Right renal cortex interstitium (tissue), 3 donors: Measurements from ENCODE around the gene TXNDC8. TPM values are rescaled to one million over a fixed set of nuclear protein-coding genes. Genes with fewer than 3 reads are reported as not detected.
"Not testable (repeated sequence)": the region's sequence is repeated elsewhere in the genome, so short reads cannot be mapped to it uniquely, and the experiment has no call there.

Experiments used
- DNase-seq, 3 donors: peaks; one replicate each; pipeline ENCODE4 v3.0.0-alpha.2; 2013; ENCODE audit warnings: low read depth in 3 of 3, low spot score in 2 of 3
- polyA plus RNA-seq, 3 donors: library from polyadenylated mRNA; unstranded; fragments of 120-200 nt; gene quantifications; one replicate each; pipeline ENCODE4 v1.2.1, GENCODE V29; 2013; ENCODE audit not compliant: insufficient read length in 3 of 3

Gene TXNDC8
- not detected for polyA plus RNA-seq

DNA sequence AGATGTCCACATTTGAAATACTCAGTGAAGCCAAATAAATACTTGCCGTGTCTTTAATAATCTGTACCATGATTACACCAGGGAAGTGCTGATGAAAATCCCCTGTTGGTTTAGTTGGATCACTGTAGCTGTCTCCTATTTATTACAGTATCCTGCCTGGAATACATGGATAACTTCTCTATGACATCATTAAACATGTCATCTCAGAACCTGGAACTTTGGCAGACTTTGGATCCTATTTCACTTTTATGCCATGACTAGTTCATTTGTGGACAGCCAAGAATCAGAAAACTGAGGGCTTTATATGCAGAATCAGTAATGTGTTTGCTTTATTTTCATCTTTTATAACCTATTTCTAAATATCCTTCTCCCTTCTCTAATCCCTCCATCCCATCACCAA is at the start of gene TXNDC8:
Gene TXNDC8 (minus strand): TSS at position 137 of the 400 bp plus-strand sequence.
- peak in 1 of 3 donors; percentile 18 for DNase-seq

DNA sequence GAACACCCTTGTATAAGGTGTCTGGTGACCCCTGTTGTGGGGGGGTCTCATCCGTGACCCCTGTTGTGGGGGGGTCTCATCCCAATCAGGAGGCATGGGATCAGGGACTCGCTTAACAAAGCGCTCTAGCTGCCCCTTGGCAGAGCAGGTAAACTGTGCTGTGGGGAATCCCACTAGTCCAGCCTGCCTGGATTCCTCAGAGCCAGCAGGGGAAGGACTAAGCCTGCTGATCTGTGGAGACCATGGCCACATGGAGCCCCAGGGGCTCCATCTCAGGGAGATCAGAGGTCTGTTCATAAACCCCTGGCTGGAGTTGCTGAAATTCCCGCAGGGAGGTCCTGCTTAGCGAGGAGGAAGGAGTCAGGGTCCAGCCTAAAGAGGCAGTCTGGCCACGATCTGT is 45.8 kb upstream of the TXNDC8 start:
- DNase-seq = no peak

DNA sequence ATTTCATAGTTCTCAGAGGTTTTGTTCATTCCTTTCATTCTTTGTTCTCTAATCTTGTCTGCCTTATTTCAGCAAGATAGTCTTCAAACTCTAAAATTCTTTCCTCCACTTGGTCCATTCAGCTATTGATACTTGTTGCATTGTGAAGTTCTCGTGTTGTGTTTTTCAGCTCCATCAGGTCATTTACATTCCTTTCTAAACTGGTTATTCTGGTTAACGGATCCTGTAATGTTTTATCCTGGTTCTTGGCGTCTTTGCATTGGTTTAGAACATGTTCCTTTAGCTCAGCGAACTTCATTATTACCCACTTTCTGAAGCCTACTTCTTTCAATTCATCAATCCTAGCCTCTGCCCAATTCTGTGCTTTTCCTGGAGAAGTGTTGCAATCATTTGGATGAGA is 45.1 kb upstream of the TXNDC8 start:
- no peak for DNase-seq

DNA sequence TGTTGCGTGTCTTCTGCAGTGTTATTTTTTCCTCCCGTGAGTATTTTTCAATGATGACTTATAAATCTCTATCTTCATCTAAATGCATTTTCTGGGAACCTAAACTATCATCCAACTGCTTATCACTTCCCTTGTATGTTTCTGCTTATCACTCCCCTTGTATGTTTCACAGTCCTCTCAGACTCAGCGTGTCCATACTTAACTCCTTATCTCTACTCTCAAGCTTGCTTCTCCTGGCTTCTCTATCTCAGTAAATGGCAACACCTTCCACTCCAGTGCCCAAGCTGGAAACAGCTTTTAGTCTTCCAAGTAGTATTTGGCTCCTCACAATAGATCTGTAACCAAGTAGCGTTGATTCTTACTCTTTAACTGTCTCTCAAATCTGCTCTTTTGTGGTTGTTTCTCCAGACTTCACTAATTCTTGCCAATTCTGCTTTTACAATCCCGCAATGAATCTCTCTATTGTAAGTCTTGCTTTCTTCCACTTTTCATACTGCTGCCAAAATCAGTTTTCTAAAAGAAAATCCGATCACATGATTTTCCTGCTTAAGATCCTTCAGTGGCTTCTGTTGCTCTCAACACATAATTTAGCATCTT is 33.8 kb upstream of the TXNDC8 start:
- DNase-seq = no peak

DNA sequence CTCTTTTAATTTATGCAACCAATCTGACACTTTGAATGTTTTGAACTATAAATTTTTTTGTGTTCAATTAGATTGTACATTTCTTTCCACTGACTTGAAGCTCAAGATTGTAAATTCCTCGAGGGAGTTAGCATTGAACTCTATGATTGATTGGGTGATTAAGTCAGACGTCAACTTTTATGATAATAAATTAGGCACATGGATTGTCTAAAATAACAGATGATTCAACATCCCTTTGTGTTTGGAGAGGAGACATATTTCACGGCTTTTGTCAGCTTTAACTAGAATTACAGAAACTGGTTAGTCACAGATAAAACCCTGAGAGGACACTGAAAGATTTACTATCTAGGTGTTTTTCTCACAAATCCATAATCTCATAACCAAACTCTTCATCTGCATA is 32.7 kb upstream of the TXNDC8 start:
- DNase-seq = no peak

DNA sequence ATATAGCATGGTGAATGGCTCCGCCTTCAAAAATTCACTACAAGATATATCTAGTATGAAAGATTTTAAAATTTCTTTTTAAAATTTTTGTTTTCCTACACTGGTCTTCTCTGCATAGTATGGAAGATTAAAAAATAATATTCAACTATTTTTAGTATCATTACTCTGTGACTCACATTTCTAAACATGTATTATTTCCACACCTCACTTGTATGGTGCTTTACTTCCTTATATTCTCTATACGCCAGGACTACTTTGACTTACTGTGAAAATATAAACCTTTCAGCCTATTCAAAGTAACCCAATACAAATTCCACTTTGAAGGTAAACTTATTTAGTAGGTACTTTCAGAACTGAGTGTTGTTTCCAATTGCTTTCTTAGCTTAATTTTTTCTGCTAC is 26.8 kb upstream of the TXNDC8 start:
- DNase-seq = no peak

DNA sequence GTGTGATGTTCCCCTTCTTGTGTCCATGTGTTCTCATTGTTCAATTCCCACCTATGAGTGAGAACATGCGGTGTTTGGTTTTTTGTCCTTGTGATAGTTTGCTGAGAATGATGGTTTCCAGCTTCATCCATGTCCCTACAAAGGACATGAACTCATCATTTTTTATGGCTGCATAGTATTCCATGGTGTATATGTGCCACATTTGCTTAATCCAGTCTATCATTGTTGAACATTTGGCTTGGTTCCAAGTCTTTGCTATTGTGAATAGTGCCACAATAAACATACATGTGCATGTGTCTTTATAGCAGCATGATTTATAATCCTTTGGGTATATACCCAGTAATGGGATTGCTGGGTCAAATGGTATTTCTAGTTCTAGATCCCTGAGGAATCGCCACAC is 21.3 kb upstream of the TXNDC8 start:
- not testable (repeated sequence) for DNase-seq

DNA sequence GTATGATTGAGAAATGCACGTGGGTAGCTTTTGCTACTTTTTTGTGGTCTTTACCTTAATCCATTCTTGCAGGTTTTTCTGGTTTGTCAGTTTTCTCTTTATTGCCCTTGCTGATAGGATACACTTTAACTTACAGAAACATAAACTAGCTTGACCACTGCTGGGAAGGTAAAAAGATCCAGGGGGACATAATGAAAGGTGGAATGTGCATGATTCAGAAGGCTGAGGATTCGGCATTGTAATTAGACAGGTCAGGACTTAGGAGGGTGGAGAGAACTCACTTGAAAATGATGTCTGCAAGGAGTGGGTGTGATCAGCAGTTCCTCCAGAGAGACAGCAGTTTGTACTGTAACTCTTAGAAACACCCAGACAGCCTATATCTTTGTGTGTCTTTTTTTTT is 19.8 kb upstream of the TXNDC8 start:
- peak in 1 of 3 donors; percentile 19 for DNase-seq

DNA sequence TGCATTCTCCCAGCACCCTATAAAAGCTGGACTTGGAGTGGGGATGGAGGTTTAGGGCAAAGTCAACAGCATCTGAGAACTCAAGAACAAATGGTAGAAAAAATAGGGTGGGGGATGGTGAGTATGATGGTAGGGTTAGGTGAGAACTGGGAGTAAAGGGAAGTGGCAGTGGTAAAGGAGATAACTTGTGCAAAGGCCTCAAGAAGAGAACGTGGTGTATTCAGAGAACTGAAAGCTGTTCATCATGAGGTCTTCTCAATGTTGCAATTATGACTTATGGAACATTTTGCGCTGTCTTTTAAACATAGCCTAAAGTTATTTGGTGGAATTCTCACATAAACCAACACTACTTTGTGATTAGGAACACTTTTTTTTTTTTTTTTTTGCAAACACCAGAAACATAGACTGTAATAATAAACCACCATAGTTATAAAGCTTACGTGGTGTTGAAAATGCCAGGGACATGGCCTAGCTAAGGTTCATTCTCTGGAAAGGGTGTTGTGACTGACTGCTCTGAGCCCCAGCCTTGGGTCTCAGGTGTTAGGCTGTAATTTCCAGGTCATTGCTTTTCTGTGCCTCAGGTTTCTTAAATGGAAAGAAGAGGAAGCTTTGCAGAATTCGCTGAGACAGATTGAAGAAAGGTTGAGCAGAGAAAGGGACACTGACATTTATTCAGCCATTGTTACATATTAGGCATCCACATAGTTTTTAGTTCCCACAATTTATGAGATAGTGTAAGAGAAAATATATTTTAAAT is 19.2 kb upstream of the TXNDC8 start:
- DNase-seq = peak in 1 of 3 donors; percentile 16

DNA sequence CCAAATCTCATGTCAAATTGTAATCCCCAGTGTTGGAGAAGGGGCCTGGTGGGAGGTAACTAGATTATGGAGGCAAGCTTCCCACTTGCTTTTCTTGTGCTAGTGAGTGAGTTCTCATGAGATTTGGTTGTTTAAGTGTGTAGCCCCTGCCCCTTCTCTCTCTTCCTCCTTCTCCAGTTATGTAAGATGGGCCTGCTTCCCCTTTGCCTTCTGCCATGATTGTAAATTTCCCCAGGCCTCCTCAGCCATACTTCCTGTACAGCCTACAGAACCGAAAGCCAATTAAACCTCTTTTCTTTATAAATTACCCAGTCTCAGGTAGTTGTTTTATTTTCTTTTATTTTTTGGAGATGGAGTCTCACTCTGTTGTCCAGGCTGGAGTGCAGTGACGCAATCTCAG is 18.2 kb upstream of the TXNDC8 start:
- DNase-seq = no peak

DNA sequence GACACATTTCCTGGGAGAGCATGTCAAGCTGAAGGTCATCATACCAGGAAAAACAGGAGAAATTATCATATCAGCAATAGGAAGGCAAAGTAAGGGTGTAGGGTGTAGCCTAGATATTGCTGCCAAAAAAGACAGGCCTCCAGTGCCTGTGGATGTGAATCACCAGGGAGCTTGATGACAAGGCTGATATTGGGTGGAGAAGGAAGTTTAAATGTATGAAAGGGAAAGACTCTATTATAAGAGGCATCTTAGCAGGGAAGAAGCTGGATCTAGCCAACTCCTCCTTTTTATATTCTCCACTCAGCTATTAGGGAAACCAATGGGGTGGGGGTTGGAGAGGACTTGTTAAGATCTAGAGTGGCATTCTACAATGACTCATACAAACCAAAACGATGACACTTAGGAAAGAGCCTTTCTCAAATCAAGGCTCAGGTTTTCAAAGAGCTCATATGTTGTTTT is 13.4 kb upstream of the TXNDC8 start:
- DNase-seq = no peak

DNA sequence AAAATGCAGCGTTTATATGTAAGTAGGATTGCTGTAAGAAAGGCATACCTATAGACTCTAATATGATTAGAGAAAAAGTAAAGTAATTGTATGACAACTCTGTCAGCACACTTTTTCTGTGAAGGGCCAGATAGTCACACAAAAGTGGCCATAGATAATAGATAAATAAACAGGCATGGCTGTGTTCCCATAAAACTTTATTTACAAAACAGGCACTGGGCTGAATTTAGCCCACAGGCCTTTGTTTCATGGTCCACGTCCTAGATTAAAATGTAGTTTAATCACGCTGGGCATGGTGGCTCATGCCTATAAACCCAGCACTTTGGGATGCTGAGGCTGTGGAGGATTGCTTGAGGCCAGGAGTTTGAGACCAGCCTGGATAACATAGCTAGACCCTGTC is 8.7 kb upstream of the TXNDC8 start:
- DNase-seq = no peak

DNA sequence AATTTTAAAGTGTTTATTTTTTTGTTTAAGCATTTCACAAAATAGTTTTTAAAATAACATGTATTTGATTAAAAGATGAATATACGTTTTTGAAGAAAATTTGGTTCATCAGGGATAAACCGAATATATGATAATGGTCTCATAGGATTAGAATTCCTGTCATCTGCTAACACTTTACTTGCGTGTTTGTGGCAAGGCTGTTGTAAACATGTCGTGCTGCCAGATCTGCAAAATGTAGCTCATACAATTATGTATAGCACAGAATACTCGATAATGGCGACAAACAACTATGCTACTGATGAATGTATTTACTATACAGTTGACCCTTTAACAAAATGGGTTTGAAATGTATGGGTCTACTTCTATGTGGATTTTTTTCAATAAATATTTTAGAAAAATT is 7.2 kb upstream of the TXNDC8 start:
- DNase-seq = no peak

DNA sequence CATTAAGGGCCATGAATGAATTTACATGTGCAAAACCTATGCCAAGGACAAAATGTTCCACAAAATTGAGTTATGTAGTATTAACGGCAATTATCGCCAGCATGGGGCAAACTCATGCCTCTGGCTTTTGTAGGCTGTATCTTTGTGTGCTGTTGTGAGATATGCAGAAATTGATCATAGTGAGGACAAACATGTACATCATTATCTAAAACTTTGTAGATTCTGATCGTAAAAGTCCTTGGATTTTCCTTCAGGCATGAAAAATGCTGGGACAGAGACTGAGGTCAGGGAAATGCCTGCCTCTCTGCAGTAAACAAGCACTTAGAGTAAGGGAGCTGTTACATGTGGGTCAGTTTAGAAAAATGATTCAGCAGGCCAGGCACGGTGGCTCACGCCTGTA is 5.9 kb upstream of the TXNDC8 start:
- DNase-seq = no peak

DNA sequence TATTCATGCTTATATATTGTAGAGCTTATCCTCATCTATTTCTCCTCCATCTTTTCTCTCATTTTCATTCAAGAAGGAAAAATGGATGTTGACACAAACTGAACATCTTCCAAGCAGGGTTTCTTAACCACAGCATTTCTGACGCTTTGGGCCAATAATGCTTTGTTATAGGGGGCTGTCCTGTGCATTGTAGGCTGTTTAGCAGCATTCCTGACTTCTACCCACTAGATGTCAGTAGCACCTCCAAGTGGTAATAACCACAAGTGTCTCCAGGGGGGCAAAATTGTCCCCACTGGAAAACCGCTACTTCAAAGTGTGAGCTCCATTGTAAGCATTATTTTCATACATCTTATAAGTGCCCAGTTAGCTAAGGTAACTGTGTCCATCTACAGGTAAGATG is 2.6 kb upstream of the TXNDC8 start:
- no peak for DNase-seq

DNA sequence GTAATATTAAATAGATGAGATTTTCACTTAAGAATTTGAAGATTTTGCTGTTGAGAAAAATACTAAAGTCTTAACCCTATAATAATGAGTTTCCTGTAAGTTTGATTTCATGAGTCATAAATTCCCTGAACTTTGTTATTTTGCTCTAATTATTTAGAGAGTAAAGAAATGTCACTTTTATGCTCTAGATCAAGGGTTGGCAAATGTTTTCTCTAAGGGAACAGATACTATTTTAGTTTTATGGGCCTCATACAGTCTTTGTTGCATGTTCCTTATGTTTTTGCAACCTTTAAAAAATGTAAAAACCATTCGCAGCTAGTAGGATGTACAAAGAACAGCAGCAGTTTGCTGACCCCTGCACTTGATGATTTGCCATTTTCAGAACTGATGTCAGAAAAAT is 480 bp upstream of the TXNDC8 start:
- peak in 1 of 3 donors; percentile 27 for DNase-seq

DNA sequence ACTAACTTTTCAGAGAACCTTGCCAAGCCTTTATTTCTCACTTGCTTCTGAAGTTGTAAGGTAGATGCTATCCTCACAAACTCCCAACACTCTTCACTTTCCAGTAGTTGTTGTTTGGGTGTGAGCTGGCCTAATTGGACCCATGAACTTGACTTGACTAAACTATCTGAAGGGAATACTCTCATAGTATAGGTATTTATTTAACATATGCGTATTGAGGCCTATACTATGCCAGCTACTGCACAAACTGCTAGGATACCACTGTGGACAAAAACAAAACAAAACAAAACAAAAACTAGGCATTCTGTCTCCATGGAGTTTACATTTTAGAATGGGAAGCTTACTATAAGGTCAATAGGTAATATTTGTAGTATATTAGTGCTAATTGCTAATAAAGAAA is 1.3 kb downstream of the TXNDC8 start:
- no peak for DNase-seq

DNA sequence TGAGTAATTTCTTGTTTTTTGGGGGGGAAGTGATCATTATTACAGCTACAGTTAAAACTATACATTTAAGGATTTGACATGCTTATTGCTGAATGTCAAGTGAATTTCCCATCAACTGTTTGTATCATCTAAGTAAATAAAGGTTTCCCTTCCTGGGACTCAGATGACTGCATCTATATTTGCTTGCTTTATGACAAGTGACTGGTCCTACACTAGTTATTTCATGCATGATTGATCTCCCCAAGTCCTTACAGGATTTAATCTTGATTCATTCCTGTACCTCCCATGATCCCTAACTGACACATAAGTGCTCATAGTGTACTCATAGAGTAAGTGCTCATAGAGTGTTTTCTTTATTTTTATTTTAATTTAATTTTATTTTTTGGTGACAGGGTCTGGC is 2.8 kb downstream of the TXNDC8 start:
- no peak for DNase-seq

DNA sequence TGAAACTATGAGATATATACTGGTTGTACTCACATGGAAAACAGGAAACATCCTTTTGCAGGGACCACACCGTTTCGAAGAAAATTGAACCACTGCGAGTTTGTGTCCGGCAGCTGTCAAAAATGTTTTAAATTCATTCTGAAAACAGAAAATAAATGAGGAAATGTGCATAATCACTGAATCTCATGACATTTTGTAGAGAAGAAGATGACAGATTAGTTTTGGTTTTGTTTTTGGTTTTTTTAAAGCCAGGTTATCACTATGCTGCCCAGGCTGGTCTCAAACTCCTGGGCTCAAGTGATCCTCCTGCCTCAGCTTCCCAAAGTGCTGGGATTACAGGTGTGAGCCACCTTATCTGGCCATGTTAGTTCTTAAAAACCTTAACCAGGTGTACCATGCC is 3.5 kb downstream of the TXNDC8 start:
- no peak for DNase-seq

DNA sequence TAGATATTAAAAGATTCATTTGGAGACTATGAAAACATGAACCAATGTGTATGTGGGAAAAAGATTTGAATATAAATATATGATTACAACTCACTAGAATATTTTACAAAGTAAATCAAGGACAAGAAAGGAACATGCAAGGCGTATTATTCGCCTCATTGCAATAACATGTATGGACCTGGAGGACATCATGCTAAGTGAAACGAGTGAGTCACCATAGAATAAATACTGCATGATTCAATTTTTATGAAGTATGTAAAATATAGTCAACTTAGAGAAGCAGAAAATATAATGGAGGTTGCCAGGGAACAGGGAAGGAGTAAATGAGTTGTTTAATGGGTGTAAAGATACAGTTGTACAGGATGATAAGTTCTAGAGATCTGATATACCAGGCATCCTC is 4.9 kb downstream of the TXNDC8 start:
- no peak for DNase-seq

DNA sequence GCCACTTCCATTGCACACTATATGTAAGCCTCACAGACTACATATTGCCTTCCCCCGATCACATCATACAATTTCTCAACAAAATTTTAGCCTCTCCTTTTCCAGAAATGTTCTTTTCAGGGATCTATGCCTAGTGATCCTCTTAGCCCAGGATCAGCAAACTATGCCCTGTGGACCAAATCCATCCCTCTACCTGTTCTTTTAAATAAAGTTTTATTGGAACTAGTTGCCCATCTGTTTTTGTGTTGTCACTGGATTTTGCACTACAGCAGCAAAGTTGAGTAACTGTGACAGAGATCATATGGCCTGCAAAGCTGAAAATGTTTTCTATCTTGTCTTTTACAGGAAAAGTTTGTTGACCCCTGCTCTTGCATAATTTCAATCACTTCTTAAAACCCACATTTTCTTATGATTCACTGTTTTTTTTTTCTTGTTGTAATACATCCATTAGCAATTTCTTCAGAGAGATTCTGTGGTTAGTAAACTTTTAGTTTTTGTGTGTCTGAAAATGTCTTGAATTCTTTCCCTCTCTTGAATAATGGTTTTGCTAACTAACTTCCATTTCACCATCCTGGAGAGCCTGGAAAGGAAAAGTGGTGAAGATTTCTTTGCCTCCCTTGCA is 7.1 kb downstream of the TXNDC8 start:
- DNase-seq = no peak

DNA sequence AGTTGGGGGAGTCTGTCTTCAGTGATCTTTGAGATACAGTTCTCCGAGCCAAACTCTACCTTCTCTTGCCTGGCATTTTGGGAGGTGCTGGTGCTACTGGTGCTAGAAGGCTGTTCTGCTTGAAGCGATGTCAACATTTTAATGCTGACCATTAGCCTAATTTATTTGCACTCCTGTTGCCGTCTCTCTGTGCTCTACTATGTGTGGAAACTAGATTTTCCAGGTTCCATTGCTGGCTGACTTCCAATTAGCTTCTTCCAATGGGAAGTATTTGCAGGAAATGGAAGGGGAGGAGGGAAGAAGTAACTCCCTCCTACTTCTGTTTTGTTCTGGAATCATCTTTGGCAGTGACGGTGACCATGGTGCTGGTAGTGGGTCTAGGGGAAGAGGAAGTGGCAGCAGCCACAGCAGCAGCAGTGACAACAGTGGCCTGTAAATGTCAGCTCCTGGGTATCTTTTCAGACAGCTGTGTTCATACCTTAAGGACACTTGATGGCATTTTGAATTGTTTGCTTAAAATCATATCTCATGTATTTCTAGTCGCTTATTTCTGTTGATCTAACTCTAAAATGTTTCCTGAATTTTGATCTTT is 7.9 kb downstream of the TXNDC8 start:
- DNase-seq = no peak
